HEK293 (cell line): ENCODE data around the gene CCND1.

Source experiments
- CTCF ChIA-PET: fragments of 350-600 bp; formaldehyde crosslinking; extraction: SDS; loops from one replicate; lab custom pipeline; 2021; ENCODE audit warnings: antibody characterized with exemption; lab: Yijun Ruan, JAX
- POLR2A ChIA-PET: fragments of 300-600 bp; formaldehyde crosslinking; extraction: SDS; loops from one replicate; lab custom pipeline; 2020; ENCODE audit warnings: antibody characterized with exemption, inconsistent platforms; lab: Yijun Ruan, JAX
- H3K27ac ChIP-seq: fragments of 200-500 bp; sonication (Bioruptor generic); 2 replicates; pipeline ENCODE4 v1.5.1; 2014; ENCODE audit warnings: low read depth, low read length, control low read depth, inconsistent platforms; ENCODE audit errors: extremely low read depth
- H3K36me3 ChIP-seq, 2 experiments: fragments of 200-500 bp in 1 of 2; sonication (Bioruptor generic) in 1 of 2; 1 replicate in 1 of 2; 2 replicates in 1 of 2; pipeline ENCODE4 v1.5.1; 2014 to 2017; ENCODE audit warnings: inconsistent platforms in 2 of 2, low read length in 2 of 2; ENCODE audit not compliant: control insufficient read depth in 2 of 2, insufficient read depth in 1 of 2
- H3K4me1 ChIP-seq: fragments of 200-500 bp; sonication (Bioruptor generic); 2 replicates; pipeline ENCODE4 v1.5.1; 2014; ENCODE audit warnings: mild to moderate bottlenecking, low read length, inconsistent platforms; ENCODE audit not compliant: control insufficient read depth, insufficient read depth
- H3K4me3 ChIP-seq: 2 replicates; pipeline ENCODE4 v1.5.1; 2011; ENCODE audit warnings: low read depth, mild to moderate bottlenecking, control low read depth, low read length, moderate library complexity
- H3K9me3 ChIP-seq: fragments of 200-500 bp; sonication (Bioruptor generic); 2 replicates; pipeline ENCODE4 v1.5.1; 2014; ENCODE audit warnings: low read depth, low read length, inconsistent platforms; ENCODE audit not compliant: control insufficient read depth, insufficient read depth
- GFI1B ChIP-seq: fragments of 450-650 bp; formaldehyde crosslinking; IDR thresholded peaks from 2 replicates; pipeline ENCODE4 v1.5.1; 2016; ENCODE audit warnings: missing biosample characterization, missing genetic modification characterization
- MYNN ChIP-seq: fragments of 450-650 bp; formaldehyde crosslinking; IDR thresholded peaks from 2 replicates; pipeline ENCODE4 v1.5.1; 2016; ENCODE audit warnings: missing biosample characterization, missing genetic modification characterization, borderline replicate concordance
- OSR2 ChIP-seq: fragments of 450-650 bp; formaldehyde crosslinking; IDR thresholded peaks from 2 replicates; pipeline ENCODE4 v1.5.1; 2016; ENCODE audit warnings: missing biosample characterization, missing genetic modification characterization
- SP3 ChIP-seq: fragments of 450-650 bp; formaldehyde crosslinking; IDR thresholded peaks from 2 replicates; pipeline ENCODE4 v1.5.1; 2016; ENCODE audit warnings: missing biosample characterization, missing genetic modification characterization
- TRIM28 ChIP-seq: IDR thresholded peaks from 2 replicates; pipeline ENCODE4 v1.6.1; 2011; ENCODE audit warnings: low read length, control low read depth, borderline replicate concordance
- ZBTB1 ChIP-seq: fragments of 450-650 bp; formaldehyde crosslinking; IDR thresholded peaks from 2 replicates; pipeline ENCODE4 v1.5.1; 2016; ENCODE audit warnings: missing biosample characterization, missing genetic modification characterization
- ZBTB48 ChIP-seq: fragments of 450-650 bp; formaldehyde crosslinking; IDR thresholded peaks from 2 replicates; pipeline ENCODE4 v1.5.1; 2016; ENCODE audit warnings: missing biosample characterization, missing genetic modification characterization
- ZFP69B ChIP-seq: fragments of 450-650 bp; formaldehyde crosslinking; IDR thresholded peaks from 2 replicates; pipeline ENCODE4 v1.5.1; 2016; ENCODE audit warnings: missing biosample characterization, missing genetic modification characterization
- ZNF138 ChIP-seq: fragments of 450-650 bp; formaldehyde crosslinking; IDR thresholded peaks from 2 replicates; pipeline ENCODE4 v1.5.1; 2016; ENCODE audit warnings: missing biosample characterization, missing genetic modification characterization, borderline replicate concordance
- ZNF202 ChIP-seq: fragments of 450-650 bp; formaldehyde crosslinking; IDR thresholded peaks from 2 replicates; pipeline ENCODE4 v1.5.1; 2016; ENCODE audit warnings: missing biosample characterization, missing genetic modification characterization, borderline replicate concordance
- ZNF341 ChIP-seq: fragments of 450-650 bp; formaldehyde crosslinking; IDR thresholded peaks from 2 replicates; pipeline ENCODE4; 2016; ENCODE audit warnings: low read depth, missing biosample characterization, missing genetic modification characterization
- ZNF394 ChIP-seq: fragments of 450-650 bp; formaldehyde crosslinking; IDR thresholded peaks from 2 replicates; pipeline ENCODE4 v1.5.1; 2016; ENCODE audit warnings: missing biosample characterization, missing genetic modification characterization, mild to moderate bottlenecking, moderate library complexity, borderline replicate concordance
- ZNF433 ChIP-seq: fragments of 450-650 bp; formaldehyde crosslinking; IDR thresholded peaks from 2 replicates; pipeline ENCODE4 v1.5.1; 2016; ENCODE audit warnings: missing biosample characterization, missing genetic modification characterization, low read depth
- ZNF624 ChIP-seq: fragments of 450-650 bp; formaldehyde crosslinking; IDR thresholded peaks from 2 replicates; pipeline ENCODE4 v1.5.1; 2017; ENCODE audit warnings: missing biosample characterization, missing genetic modification characterization
- ZNF629 ChIP-seq: fragments of 450-650 bp; formaldehyde crosslinking; IDR thresholded peaks from 2 replicates; pipeline ENCODE4 v1.5.1; 2017; ENCODE audit warnings: missing biosample characterization, missing genetic modification characterization
- ZNF776 ChIP-seq: fragments of 450-650 bp; formaldehyde crosslinking; IDR thresholded peaks from 2 replicates; pipeline ENCODE4 v1.5.0; 2017; ENCODE audit warnings: missing biosample characterization, missing genetic modification characterization, borderline replicate concordance
- ZNF785 ChIP-seq: fragments of 450-650 bp; formaldehyde crosslinking; IDR thresholded peaks from 2 replicates; pipeline ENCODE4 v1.5.1; 2016; ENCODE audit warnings: missing biosample characterization, missing genetic modification characterization
- ZSCAN16 ChIP-seq: fragments of 450-650 bp; formaldehyde crosslinking; IDR thresholded peaks from 2 replicates; pipeline ENCODE4 v1.5.1; 2016; ENCODE audit warnings: missing biosample characterization, missing genetic modification characterization
- TF ChIP-seq, protein P1 (sequence below): fragments of 450-650 bp; formaldehyde crosslinking; IDR thresholded peaks from 2 replicates; pipeline ENCODE4 v1.5.1; 2016; ENCODE audit warnings: missing biosample characterization, missing genetic modification characterization, borderline replicate concordance
- TF ChIP-seq, protein P2 (sequence below): fragments of 450-650 bp; formaldehyde crosslinking; IDR thresholded peaks from 2 replicates; pipeline ENCODE4 v1.5.1; 2017; ENCODE audit warnings: missing biosample characterization, mild to moderate bottlenecking, missing genetic modification characterization, moderate library complexity
- TF ChIP-seq, protein P3 (sequence below): fragments of 450-650 bp; formaldehyde crosslinking; IDR thresholded peaks from 2 replicates; pipeline ENCODE4 v1.5.1; 2017; ENCODE audit warnings: missing biosample characterization, missing genetic modification characterization
- TF ChIP-seq, protein P4 (sequence below): fragments of 450-650 bp; formaldehyde crosslinking; IDR thresholded peaks from 2 replicates; pipeline ENCODE4 v1.5.1; 2016; ENCODE audit warnings: missing biosample characterization, missing genetic modification characterization
- TF ChIP-seq, protein P5 (sequence below): fragments of 450-650 bp; formaldehyde crosslinking; IDR thresholded peaks from 2 replicates; pipeline ENCODE4; 2016; ENCODE audit warnings: missing biosample characterization, missing genetic modification characterization

Gene CCND1

DNA sequence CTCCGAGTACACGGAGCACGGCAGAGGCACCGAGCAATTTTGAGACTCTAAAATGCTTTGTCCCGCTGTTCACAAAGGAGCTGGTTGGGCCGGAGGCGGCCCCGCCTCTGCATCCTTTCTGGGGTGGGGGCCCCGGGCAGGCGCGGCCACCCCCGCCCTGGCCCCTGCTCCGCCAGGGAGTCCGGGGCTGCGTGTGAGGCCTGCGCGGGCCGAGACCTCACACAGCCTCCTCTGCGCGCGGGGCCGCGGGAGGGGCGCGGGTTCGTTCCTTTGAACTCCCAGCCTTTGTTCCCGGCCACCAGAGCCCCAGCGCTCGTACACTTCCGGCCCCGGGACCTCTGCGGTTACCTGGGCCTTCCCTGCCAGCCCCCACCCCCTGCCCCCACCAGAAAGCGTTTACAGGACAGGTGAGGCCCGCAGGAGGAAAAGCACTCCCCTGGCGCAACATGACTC, 61.3 kb downstream of the CCND1 start (continued):
- TF ChIP-seq, protein P1, sequence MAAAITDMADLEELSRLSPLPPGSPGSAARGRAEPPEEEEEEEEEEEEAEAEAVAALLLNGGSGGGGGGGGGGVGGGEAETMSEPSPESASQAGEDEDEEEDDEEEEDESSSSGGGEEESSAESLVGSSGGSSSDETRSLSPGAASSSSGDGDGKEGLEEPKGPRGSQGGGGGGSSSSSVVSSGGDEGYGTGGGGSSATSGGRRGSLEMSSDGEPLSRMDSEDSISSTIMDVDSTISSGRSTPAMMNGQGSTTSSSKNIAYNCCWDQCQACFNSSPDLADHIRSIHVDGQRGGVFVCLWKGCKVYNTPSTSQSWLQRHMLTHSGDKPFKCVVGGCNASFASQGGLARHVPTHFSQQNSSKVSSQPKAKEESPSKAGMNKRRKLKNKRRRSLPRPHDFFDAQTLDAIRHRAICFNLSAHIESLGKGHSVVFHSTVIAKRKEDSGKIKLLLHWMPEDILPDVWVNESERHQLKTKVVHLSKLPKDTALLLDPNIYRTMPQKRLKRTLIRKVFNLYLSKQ (tag by site-specific recombination): no peak
- TF ChIP-seq ZNF341 (tag by site-specific recombination) (no peak), ZNF138 (tag by site-specific recombination) (no peak), ZFP69B (tag by site-specific recombination) (no peak), TRIM28 (no peak), ZNF776 (no peak), GFI1B (tag by site-specific recombination) (no peak), SP3 (tag by site-specific recombination) (no peak), ZNF202 (tag by site-specific recombination) (no peak), ZBTB48 (no peak), ZNF624 (tag by site-specific recombination) (no peak), ZNF785 (no peak)
- TF ChIP-seq, protein P2, sequence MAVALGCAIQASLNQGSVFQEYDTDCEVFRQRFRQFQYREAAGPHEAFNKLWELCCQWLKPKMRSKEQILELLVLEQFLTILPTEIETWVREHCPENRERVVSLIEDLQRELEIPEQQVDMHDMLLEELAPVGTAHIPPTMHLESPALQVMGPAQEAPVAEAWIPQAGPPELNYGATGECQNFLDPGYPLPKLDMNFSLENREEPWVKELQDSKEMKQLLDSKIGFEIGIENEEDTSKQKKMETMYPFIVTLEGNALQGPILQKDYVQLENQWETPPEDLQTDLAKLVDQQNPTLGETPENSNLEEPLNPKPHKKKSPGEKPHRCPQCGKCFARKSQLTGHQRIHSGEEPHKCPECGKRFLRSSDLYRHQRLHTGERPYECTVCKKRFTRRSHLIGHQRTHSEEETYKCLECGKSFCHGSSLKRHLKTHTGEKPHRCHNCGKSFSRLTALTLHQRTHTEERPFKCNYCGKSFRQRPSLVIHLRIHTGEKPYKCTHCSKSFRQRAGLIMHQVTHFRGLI (tag by site-specific recombination): no peak
- TF ChIP-seq, protein P3, sequence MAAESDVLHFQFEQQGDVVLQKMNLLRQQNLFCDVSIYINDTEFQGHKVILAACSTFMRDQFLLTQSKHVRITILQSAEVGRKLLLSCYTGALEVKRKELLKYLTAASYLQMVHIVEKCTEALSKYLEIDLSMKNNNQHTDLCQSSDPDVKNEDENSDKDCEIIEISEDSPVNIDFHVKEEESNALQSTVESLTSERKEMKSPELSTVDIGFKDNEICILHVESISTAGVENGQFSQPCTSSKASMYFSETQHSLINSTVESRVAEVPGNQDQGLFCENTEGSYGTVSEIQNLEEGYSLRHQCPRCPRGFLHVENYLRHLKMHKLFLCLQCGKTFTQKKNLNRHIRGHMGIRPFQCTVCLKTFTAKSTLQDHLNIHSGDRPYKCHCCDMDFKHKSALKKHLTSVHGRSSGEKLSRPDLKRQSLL: no peak

DNA sequence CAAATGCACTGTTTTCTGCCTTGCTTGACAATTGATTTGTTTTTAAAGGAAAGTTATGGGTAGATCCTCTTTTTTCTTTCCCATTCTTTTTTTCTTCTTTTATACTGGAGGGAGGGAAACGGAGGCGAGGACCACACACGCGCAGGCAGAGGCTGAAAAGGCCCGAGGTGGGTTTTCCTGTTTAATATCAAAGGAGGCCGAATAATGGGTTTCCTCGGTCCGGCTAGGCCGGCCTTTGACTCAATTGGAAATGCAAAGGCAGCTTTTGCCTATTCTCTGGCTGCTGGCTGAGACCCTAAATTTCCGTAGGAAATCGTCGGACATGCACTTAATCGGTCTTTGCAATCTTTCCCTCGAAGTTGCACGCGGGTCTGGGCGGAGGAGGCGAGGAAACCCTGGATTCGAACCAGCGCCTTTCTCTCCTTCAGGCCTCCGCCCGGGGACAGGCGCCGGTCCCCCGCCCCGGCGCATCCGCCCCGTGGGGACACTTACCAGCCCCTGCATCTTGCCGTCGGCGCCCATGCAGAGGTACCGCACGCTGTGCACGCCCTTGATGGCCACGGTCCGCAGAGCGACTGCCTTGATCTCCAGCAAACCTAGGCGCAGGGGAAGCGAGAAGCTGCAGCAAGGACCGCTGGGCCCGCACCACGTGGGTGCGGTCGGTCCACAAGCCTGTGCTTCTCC, 62.0 kb downstream of the CCND1 start:
- no peak overlapping the region for H3K27ac ChIP-seq
- no peaks in the 10 kb centered on the region for H3K9me3 ChIP-seq
- H3K4me1 ChIP-seq: 0 out of 2 replicates have a peak, but pooled peaks cover 6% of the 10 kb centered on the region
- TF ChIP-seq MYNN (tag by site-specific recombination): no peak
- TF ChIP-seq, protein P4, sequence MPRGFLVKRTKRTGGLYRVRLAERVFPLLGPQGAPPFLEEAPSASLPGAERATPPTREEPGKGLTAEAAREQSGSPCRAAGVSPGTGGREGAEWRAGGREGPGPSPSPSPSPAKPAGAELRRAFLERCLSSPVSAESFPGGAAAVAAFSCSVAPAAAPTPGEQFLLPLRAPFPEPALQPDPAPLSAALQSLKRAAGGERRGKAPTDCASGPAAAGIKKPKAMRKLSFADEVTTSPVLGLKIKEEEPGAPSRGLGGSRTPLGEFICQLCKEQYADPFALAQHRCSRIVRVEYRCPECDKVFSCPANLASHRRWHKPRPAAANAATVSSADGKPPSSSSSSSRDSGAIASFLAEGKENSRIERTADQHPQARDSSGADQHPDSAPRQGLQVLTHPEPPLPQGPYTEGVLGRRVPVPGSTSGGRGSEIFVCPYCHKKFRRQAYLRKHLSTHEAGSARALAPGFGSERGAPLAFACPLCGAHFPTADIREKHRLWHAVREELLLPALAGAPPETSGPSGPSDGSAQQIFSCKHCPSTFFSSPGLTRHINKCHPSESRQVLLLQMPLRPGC (tag by site-specific recombination): no peak
- TF ChIP-seq ZNF433 (tag by site-specific recombination): no peak
- no peak for TF ChIP-seq OSR2
- TF ChIP-seq, protein P5, sequence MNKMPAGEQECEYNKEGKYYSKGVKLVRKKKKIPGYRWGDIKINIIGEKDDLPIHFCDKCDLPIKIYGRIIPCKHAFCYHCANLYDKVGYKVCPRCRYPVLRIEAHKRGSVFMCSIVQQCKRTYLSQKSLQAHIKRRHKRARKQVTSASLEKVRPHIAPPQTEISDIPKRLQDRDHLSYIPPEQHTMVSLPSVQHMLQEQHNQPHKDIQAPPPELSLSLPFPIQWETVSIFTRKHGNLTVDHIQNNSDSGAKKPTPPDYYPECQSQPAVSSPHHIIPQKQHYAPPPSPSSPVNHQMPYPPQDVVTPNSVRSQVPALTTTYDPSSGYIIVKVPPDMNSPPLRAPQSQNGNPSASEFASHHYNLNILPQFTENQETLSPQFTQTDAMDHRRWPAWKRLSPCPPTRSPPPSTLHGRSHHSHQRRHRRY: no peak
- TF ChIP-seq ZSCAN16 (tag by site-specific recombination): no peak
- TF ChIP-seq ZNF394 (tag by site-specific recombination): no peak
- TF ChIP-seq ZNF629 (tag by site-specific recombination): no peak
- TF ChIP-seq ZBTB1 (tag by site-specific recombination): no peak
- no peak for TF ChIP-seq ZNF138 (tag by site-specific recombination)
- H3K36me3 ChIP-seq: no peaks in the 10 kb centered on the region
- no peak overlapping the region for H3K4me3 ChIP-seq
- ChIA-PET POLR2A (no interaction called here), CTCF (no interaction called here)
